ENCODE measurements around the gene ZNF669.

The ZNF669 gene

DNA sequence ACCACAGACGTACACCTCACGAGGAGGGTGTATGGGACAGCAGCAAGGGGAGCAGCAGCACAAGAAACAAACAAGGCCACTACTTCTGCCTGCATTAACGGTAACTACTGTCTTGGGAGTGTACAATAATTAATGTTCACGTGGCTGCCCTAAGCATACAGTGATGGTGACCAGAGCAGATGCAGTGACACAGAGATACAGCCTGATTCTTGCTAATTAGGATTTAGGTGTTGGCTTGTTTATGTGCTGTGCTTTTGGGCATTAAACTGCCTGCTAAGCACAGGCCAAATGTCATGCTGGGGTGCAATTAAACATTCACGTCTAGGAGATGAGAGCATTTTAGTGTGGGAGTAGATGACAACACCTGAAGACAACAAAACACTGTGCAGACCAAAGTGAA is 7.2 kb downstream of the ZNF669 start:
- H3K4me1 ChIP-seq = no peaks in the 10 kb centered on the region
- H3K27ac ChIP-seq = no peak overlapping the region
- H3K27me3 ChIP-seq = no peaks in the 10 kb centered on the region
- H3K36me3 ChIP-seq = peaks cover 42 to 56% (median 56%) of the 10 kb centered on the region in 3 donors
- peaks cover 0 to 18% (median 3%) of the 10 kb centered on the region in 3 donors for H3K9me3 ChIP-seq
- TF ChIP-seq, protein P1, sequence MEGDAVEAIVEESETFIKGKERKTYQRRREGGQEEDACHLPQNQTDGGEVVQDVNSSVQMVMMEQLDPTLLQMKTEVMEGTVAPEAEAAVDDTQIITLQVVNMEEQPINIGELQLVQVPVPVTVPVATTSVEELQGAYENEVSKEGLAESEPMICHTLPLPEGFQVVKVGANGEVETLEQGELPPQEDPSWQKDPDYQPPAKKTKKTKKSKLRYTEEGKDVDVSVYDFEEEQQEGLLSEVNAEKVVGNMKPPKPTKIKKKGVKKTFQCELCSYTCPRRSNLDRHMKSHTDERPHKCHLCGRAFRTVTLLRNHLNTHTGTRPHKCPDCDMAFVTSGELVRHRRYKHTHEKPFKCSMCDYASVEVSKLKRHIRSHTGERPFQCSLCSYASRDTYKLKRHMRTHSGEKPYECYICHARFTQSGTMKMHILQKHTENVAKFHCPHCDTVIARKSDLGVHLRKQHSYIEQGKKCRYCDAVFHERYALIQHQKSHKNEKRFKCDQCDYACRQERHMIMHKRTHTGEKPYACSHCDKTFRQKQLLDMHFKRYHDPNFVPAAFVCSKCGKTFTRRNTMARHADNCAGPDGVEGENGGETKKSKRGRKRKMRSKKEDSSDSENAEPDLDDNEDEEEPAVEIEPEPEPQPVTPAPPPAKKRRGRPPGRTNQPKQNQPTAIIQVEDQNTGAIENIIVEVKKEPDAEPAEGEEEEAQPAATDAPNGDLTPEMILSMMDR (IDR thresholded peaks at IDR 0.05) = no peak
- no peak overlapping the region for H3K4me3 ChIP-seq
- intact Hi-C loops (cut with DNase I; ENCODE audit: low total_unique reads) = no loop called here
- no peak for DNase-seq

GRCh38 chr1:247096544-247096943 is 7.6 kb downstream of the ZNF669 start:
- DNase-seq = no peak
- no peaks in the 10 kb centered on the region for H3K27me3 ChIP-seq
- no peak overlapping the region for H3K4me3 ChIP-seq
- peaks cover 0 to 18% (median 3%) of the 10 kb centered on the region in 3 donors for H3K9me3 ChIP-seq
- TF ChIP-seq, protein P1 (IDR thresholded peaks at IDR 0.05) = no peak
- no peaks in the 10 kb centered on the region for H3K4me1 ChIP-seq
- peaks cover 39 to 52% (median 52%) of the 10 kb centered on the region in 3 donors for H3K36me3 ChIP-seq
- intact Hi-C loops (cut with DNase I; ENCODE audit: low total_unique reads) = no loop called here
- H3K27ac ChIP-seq = no peak overlapping the region

GRCh38 chr1:247096112-247096511 is 8.0 kb downstream of the ZNF669 start:
- TF ChIP-seq, protein P1 (IDR thresholded peaks at IDR 0.05) = no peak
- Histone ChIP-seq H3K27ac (no peak overlapping the region), H3K4me3 (no peak overlapping the region), H3K9me3 (peaks cover 0 to 18% (median 3%) of the 10 kb centered on the region in 3 donors), H3K4me1 (no peaks in the 10 kb centered on the region), H3K36me3 (peaks cover 35 to 48% (median 48%) of the 10 kb centered on the region in 3 donors), H3K27me3 (no peaks in the 10 kb centered on the region)
- intact Hi-C loops (cut with DNase I; ENCODE audit: low total_unique reads) = no loop called here
- DNase-seq = no peak

DNA sequence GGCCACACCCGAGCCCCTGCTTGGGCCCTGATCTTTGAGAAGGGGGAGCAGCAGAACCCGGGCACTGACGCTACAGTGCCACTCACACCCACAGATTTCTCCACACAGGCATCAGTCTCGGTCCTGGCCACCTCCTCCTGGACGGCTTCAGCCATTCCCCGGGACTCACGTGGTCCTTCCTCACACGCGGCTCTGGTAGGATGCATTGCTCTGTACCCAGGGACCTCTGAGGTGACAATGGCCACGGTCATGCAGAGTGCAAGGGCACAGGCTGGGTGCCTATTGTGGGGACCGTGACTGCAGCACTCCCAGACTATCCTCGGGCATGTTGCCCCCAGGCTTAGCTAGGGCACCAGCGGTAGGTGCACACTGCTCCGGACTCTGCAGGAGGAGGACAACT is 13.7 kb downstream of the ZNF669 start:
- Histone ChIP-seq H3K4me3 (no peak overlapping the region), H3K4me1 (no peaks in the 10 kb centered on the region), H3K27ac (no peak overlapping the region), H3K9me3 (no peaks in the 10 kb centered on the region), H3K36me3 (no peaks in the 10 kb centered on the region), H3K27me3 (no peaks in the 10 kb centered on the region)
- TF ChIP-seq, protein P1 (IDR thresholded peaks at IDR 0.05) = no peak
- DNase-seq = no peak
- intact Hi-C loops (cut with DNase I; ENCODE audit: low total_unique reads) = no loop called here

GRCh38 chr1:247089616-247090375 is 14.4 kb downstream of the ZNF669 start:
- Histone ChIP-seq H3K4me1 (no peaks in the 10 kb centered on the region), H3K27me3 (no peaks in the 10 kb centered on the region), H3K36me3 (no peaks in the 10 kb centered on the region), H3K27ac (no peak overlapping the region), H3K4me3 (no peak overlapping the region), H3K9me3 (no peaks in the 10 kb centered on the region)
- no peak for DNase-seq
- TF ChIP-seq, protein P1 (IDR thresholded peaks at IDR 0.05) = no peak
- intact Hi-C loops (cut with DNase I; ENCODE audit: low total_unique reads) = no loop called here
